ENCODE data around the gene TRIM74. TPM values are rescaled to one million over a fixed set of nuclear protein-coding genes. Genes with fewer than 3 reads are reported as not detected.
A peak's percentile ranks its signal among the peaks of the same experiment; 100 is the strongest.
"Not testable (repeated sequence)": the region's sequence is repeated elsewhere in the genome, so short reads cannot be mapped to it uniquely, and the experiment has no call there.

Gene TRIM74
- total RNA-seq, 2 donors from 2014 or later = 1.7 to 1.9 TPM

DNA sequence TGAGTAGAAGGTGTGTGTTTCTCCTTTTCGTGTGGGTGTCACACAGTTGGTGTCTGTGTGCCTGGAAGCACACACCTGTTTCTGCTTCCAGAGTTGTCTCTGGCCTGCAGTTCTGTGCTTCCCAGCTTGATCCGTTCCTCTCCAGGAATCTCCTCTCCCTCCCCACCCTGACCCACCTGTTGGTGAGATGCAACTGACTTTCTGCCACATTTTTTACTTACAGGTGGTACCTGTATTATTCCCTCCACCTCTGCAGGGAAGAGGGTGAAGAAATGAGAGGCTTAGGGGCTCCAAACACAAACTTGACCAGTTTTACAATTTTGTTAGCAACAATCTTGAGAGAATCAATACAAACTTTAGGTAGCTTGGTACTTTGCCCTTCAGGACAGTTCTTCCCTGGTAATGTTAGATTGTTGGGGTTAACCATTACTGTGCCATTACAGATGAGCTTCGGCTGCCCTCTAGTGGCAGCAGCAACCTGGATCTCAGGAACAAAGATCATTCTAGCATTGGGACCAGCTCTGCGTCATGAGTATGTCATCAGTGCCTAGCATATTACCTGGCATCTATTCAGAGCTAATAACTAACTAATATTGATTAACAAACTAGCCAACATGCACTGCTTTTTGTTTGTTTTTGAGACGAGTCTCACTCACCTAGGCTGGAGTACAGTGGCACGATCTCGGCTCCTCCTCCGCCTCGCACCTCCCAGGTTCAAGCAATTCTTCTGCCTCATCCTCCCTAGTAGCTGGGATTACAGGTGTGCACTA, 54.3 kb downstream of the TRIM74 start:
- H3K27me3 ChIP-seq (replicated peaks; ENCODE audit: insufficient read depth); H3K9me3 ChIP-seq; intact Hi-C loops (cut with DNase I); H3K4me3 ChIP-seq; H3K4me1 ChIP-seq (replicated peaks); H3K36me3 ChIP-seq; H3K27ac ChIP-seq: not testable (repeated sequence)
- TF ChIP-seq, protein P1, sequence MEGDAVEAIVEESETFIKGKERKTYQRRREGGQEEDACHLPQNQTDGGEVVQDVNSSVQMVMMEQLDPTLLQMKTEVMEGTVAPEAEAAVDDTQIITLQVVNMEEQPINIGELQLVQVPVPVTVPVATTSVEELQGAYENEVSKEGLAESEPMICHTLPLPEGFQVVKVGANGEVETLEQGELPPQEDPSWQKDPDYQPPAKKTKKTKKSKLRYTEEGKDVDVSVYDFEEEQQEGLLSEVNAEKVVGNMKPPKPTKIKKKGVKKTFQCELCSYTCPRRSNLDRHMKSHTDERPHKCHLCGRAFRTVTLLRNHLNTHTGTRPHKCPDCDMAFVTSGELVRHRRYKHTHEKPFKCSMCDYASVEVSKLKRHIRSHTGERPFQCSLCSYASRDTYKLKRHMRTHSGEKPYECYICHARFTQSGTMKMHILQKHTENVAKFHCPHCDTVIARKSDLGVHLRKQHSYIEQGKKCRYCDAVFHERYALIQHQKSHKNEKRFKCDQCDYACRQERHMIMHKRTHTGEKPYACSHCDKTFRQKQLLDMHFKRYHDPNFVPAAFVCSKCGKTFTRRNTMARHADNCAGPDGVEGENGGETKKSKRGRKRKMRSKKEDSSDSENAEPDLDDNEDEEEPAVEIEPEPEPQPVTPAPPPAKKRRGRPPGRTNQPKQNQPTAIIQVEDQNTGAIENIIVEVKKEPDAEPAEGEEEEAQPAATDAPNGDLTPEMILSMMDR (IDR thresholded peaks at IDR 0.05) = peak in 3 of 4 experiments; percentile 39 to 58 (median 46)
- peak; percentile 13 for DNase-seq (ENCODE audit: low spot score)
- WGBS = 65% methylated on average over 9 of the region's 9 CpGs

DNA sequence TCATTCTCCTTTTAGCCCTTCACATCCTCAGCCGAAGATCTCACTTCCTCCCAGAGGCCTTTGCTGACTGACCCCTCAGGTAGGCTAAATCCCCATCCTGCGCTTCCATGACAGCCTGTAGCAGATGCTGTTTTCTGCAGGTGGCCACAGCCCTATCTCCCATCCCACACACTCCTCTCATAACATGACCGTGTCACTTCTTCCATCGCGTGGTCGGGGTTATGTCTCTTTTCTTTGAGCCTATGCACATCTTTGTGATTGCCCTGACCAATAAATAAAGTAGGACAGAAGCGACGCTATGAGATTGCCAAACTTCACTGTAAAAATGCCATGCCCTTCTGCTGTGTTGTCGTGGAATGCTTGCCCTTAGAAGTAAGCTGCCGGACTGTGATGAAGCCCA, 55.5 kb downstream of the TRIM74 start:
- H3K36me3 ChIP-seq; H3K4me3 ChIP-seq; H3K9me3 ChIP-seq; H3K27me3 ChIP-seq (replicated peaks; ENCODE audit: insufficient read depth); intact Hi-C loops (cut with DNase I); H3K4me1 ChIP-seq (replicated peaks); H3K27ac ChIP-seq; DNase-seq (ENCODE audit: low spot score): not testable (repeated sequence)
- 84% methylated on average over 10 of the region's 10 CpGs for WGBS

DNA sequence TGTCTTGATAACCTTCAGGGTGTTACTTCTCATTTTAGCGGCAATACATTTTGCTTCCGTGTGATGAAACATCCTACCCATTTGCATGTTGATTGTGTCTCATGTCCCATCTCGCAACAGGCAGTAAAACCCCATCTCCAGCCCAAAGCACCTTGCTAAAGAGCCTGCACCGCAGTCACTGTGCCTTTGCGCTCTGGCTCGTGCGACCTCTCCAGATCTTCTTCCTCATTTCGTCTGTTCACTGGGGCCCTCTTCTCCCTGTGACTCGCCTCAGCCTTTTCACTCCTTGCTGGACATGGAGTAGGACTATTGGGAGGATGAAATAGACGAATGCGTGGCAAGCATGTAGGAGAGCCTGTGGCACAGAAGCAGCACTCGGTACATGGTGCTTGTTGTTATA, 57.9 kb downstream of the TRIM74 start:
- H3K27me3 ChIP-seq (replicated peaks; ENCODE audit: insufficient read depth); DNase-seq (ENCODE audit: low spot score); intact Hi-C loops (cut with DNase I); H3K4me1 ChIP-seq (replicated peaks); H3K9me3 ChIP-seq; H3K36me3 ChIP-seq; H3K27ac ChIP-seq; H3K4me3 ChIP-seq: not testable (repeated sequence)
- 91% methylated on average over 10 of the region's 12 CpGs for WGBS

Small RNAs within 50 kb of the gene (small RNA-seq; reads per million reads assigned to genes)
- gene RF00019 = 0 reads per million in 2 donors

Other genes with a start within 250 kb of the TRIM74 start
- gene TYW1B, start 141.3 kb downstream of the TRIM74 start, total RNA-seq = 1 to 10 TPM; 4.3 to 8.4 TPM
- gene POM121, start 44.4 kb downstream of the TRIM74 start, total RNA-seq = 10 to 100 TPM; 19.5 to 41.4 TPM
- gene SPDYE8, start 60.3 kb upstream of the TRIM74 start, total RNA-seq = not detected
- not detected for gene SPDYE11, start 88.4 kb upstream of the TRIM74 start, total RNA-seq
- 1 to 10 TPM in 1 of 2 donors, not detected in 1; 2.0 TPM for gene SPDYE9, start 116.6 kb upstream of the TRIM74 start, total RNA-seq